CD1c-positive myeloid dendritic cell (primary cell): ENCODE data around the gene RSBN1.
"Not testable (repeated sequence)": the region's sequence is repeated elsewhere in the genome, so short reads cannot be mapped to it uniquely, and the experiment has no call there.

ENCODE experiments used
- DNase-seq: peaks from one replicate; pipeline ENCODE4 v3.0.0-alpha.2; 2016; ENCODE audit errors: extremely low spot score

RSBN1 gene

GRCh38 chr1:113811888-113812660, at the start of gene RSBN1:
Gene RSBN1, minus strand, starts transcription at chr1:113812476. Its CDS starts 64 bp downstream, at chr1:113812412.
- peak; percentile 100 for DNase-seq

GRCh38 chr1:113861641-113862040, 49.4 kb upstream of the RSBN1 start:
- peak; percentile 33 for DNase-seq

DNA sequence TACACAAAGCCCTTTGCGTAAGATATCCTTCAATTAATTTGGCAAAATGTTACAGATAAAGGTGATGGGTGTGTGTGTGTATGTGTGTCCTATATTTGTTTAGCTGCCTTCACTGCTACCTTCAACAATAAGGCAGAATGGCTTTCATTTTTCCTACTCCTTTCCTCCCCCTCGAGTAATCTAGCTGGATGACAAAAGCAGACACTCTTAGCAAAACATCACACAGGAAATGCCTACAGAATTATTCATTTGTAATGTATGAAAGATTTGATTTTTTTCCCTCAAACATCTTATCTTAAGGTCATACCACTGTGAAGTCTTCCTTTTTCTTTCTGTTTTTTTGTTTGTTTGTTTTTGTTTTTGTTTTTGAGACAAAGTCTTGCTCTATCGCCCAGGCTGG, 48.6 kb upstream of the RSBN1 start:
- no peak for DNase-seq

- peak; percentile 72 for DNase-seq
Measured at GRCh38 chr1:113859478-113860175, 47.4 kb upstream of the RSBN1 start.

- DNase-seq: no peak
Measured at GRCh38 chr1:113858982-113859381, 46.7 kb upstream of the RSBN1 start.

GRCh38 chr1:113858418-113858817, 46.1 kb upstream of the RSBN1 start:
- DNase-seq: peak; percentile 56

DNA sequence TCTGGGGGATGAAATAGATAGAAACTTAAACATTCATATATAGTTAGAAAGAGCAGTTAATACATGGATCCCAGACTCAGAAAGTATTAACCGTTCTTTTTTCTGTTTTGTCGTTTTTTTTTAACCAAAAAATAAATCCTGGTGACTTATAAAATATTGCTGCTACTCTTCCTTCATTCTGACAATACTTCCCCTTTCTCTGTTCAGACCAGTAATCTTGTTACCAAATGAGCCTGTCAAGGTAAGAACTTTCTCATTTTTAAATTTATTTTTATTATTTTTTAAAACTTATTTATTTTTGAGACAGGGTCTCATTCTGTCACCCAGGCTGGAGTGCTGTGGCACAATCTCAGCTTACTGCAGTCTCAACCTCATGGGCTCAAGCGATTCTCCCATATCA, 45.5 kb upstream of the RSBN1 start:
- DNase-seq: peak; percentile 22

DNA sequence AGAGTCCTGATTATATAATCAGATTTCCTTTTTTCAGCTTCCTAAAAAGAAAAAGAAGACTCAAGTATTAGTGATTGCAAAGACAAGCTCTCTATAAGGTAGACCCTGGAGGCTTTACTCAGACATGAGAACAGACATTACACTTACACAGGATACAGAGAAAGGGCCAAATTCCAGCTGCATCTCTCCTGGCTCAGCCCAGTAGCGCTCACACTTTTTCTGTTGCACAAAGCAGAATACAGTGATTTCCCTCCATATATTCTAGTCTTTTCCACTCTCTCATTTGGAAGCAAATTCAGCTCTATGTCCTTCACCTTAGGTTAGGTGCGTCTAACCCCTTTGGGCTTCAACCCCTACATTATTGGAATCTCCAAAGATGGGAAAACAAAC, 44.1 kb upstream of the RSBN1 start:
- DNase-seq: no peak

DNA sequence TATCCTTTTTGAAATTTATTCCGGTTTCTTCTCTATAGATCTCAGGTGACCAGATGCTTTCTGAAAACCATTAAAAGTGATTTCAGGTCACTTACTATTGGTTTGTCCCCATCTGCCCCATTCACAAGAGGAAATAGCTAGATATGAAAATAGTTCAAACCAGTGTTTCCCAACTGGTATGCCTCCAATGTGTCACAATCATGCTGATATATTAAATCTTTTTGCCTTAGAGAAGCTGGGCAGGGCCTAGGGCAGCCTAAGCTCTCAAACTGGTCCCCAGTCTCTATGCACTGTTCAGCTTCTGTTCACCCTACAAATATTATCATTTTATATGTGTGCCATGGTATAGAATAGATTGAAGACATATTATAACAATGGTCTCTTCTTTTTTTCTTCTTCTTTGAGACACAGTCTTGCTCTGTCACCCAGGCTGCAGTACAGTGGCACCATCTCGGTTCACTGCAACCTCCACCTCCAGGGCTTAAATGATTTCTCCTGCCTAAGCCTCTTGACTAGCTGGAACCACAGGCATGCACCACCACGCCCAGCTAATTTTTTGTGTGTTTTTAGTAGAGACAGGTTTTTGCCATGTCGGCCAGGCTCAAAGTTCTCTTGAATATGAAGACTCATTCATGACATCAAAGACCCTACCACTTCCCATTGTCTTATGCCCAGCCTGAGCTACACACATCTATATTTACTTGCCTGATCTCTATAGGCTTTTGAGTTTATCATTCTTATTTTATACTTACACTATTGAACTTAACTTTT, 43.5 kb upstream of the RSBN1 start:
- DNase-seq: no peak

GRCh38 chr1:113854234-113854633, 42.0 kb upstream of the RSBN1 start:
- DNase-seq: no peak

DNA sequence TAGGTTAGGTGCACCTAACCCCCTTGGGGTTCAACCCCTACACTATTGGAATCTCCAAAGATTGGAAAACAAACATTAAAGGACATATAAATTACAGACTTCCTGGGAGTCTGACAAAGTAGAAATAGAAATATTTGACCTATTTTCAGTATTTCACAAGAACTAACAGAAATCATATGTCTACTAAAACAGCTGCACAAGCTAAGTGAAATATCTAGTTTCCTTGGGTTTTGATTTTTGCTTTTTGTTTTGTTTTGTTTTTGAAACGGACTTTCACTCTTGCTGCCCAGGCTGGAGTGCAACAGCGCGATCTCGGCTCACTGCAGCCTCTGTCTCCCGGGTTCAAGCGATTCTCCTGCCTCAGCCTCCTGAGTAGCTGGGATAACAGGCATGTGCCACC, 40.4 kb upstream of the RSBN1 start:
- DNase-seq: not testable (repeated sequence)

GRCh38 chr1:113850127-113850796, 38.0 kb upstream of the RSBN1 start:
- no peak for DNase-seq

DNA sequence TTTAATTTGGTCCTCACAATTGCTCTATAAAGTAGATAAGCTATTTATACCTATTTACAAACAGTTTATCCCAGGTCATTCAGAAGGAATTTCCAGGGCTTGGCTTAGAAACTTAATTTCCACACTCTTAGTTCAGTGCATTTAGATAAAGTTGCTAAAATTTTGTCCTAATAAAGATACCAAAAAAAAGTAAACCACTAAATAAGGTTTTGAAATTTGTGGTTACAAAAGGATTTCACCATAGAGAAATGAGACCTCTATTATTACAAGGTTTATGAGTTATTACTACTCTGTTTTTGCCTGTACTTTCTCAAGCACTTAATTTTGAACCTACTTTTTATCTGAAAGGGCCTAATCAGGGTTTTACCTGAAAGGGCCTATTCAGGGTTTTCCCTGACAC, 36.8 kb upstream of the RSBN1 start:
- DNase-seq: no peak

GRCh38 chr1:113846391-113847035, 34.2 kb upstream of the RSBN1 start:
- DNase-seq: no peak

GRCh38 chr1:113836534-113836933, 24.3 kb upstream of the RSBN1 start:
- DNase-seq: no peak

- DNase-seq: peak; percentile 82
Measured at GRCh38 chr1:113835686-113836290, 23.5 kb upstream of the RSBN1 start.

DNA sequence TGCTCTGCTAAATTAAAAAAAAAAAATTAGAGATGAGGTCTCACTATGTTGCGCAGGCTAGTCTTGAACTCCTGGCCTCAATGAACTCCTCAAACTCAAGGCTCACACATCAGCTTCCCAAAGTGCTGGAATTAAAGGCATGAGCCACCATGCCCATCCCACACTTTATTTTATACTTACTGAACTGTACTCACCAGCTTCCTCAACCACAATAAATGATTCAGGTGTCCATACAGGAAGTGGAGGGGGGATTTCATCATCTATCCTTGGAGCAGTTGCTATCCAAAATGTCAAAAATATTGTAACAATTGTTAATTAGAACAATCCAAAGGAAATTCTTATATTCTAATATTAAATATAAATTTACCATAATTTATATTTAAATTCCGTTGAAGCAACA, 22.4 kb upstream of the RSBN1 start:
- DNase-seq: no peak

DNA sequence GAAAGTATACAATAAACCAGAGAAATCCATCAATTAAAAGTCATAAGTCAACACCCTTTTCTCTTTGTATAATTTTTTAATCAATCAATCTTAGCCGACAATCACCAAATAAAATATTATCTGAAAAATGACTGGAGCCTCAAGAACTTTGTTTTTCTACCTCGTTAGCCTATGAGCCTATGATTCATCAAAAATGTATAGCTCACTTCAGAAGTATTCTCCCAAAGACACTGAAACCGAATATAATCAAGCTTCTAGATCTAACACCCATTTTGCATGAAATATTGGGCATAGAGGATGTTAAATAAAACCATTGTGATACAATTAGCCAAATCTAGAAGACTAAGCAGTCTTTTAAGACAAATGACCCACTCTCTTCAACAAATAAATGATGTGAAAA, 17.8 kb upstream of the RSBN1 start:
- no peak for DNase-seq

DNA sequence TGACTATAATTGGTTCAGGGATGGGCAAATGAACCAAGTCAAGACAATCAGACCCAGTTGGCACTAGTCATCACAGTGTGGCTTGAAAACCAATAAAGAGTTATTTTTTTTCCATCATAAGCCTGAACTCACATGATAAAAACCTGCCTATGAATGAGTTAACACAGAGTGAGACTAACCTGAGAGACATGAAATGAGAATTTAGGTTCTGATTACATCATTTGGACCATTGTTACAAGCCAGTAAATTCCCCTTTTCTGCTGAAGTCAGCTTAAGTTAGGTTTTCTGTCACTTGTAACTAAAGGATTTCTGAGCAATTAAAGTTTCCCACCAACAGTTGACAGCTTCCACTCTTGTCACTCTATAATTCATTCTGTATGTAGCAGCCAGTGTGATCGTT, 9.6 kb upstream of the RSBN1 start:
- DNase-seq: no peak

- DNase-seq: peak; percentile 13
Measured at GRCh38 chr1:113818578-113818977, 6.3 kb upstream of the RSBN1 start.

GRCh38 chr1:113813218-113813617, 942 bp upstream of the RSBN1 start:
- no peak for DNase-seq
